ENCODE data around the gene LRG1. TPM values are rescaled to one million over a fixed set of nuclear protein-coding genes. Genes with fewer than 3 reads are reported as not detected.
"Not testable (repeated sequence)": the region's sequence is repeated elsewhere in the genome, so short reads cannot be mapped to it uniquely, and the experiment has no call there.

The LRG1 gene
- polyA plus RNA-seq, 1 donor: 0.43 TPM

- peak; percentile 72 for DNase-seq
Measured at GRCh38 chr19:4575267-4576015, 35.6 kb upstream of the LRG1 start.

- no peak for DNase-seq
Measured at GRCh38 chr19:4573682-4574081, 33.8 kb upstream of the LRG1 start.

- DNase-seq: peak; percentile 67
Measured at GRCh38 chr19:4571305-4571917, 31.6 kb upstream of the LRG1 start.

- DNase-seq: no peak
Measured at GRCh38 chr19:4570916-4571304, 31.1 kb upstream of the LRG1 start.

GRCh38 chr19:4570402-4570801 lies 30.6 kb upstream of the LRG1 start:
- no peak for DNase-seq

- no peak for DNase-seq
Measured at GRCh38 chr19:4568886-4569285, 29.1 kb upstream of the LRG1 start.

GRCh38 chr19:4567584-4568071 lies 27.8 kb upstream of the LRG1 start:
- peak; percentile 51 for DNase-seq

GRCh38 chr19:4566402-4567051 lies 26.7 kb upstream of the LRG1 start:
- DNase-seq: no peak

- DNase-seq: not testable (repeated sequence)
Measured at GRCh38 chr19:4563562-4563961, 23.7 kb upstream of the LRG1 start.

GRCh38 chr19:4562085-4562484 lies 22.2 kb upstream of the LRG1 start:
- not testable (repeated sequence) for DNase-seq

- no peak for DNase-seq
Measured at GRCh38 chr19:4559569-4559968, 19.7 kb upstream of the LRG1 start, which contains the start of gene SEMA6B. Gene SEMA6B (minus strand): TSS chr19:4559684. CDS start chr19:4558457, 1,227 bp downstream.

GRCh38 chr19:4557971-4558941 lies 18.4 kb upstream of the LRG1 start:
- DNase-seq: no peak

- no peak for DNase-seq
Measured at GRCh38 chr19:4557144-4557970, 17.5 kb upstream of the LRG1 start.

- DNase-seq: no peak
Measured at GRCh38 chr19:4556597-4557127, 16.8 kb upstream of the LRG1 start.

- DNase-seq: no peak
Measured at GRCh38 chr19:4555657-4556561, 16.1 kb upstream of the LRG1 start.

GRCh38 chr19:4554717-4555116 lies 14.9 kb upstream of the LRG1 start:
- DNase-seq: no peak

- no peak for DNase-seq
Measured at GRCh38 chr19:4553775-4554174, 13.9 kb upstream of the LRG1 start.

GRCh38 chr19:4553092-4553695 lies 13.4 kb upstream of the LRG1 start:
- no peak for DNase-seq

- DNase-seq: no peak
Measured at GRCh38 chr19:4552525-4552819, 12.6 kb upstream of the LRG1 start.

Measured in hindlimb muscle (tissue), 1 donor.